CD4-positive, alpha-beta T cell treated with Interleukin-17A for 1 hour (primary cell): Measurements from ENCODE around the gene BRF1.

ENCODE experiments used
- DNase-seq: peaks from one replicate; pipeline ENCODE4 v3.0.0-alpha.2; 2020

BRF1 gene

DNA sequence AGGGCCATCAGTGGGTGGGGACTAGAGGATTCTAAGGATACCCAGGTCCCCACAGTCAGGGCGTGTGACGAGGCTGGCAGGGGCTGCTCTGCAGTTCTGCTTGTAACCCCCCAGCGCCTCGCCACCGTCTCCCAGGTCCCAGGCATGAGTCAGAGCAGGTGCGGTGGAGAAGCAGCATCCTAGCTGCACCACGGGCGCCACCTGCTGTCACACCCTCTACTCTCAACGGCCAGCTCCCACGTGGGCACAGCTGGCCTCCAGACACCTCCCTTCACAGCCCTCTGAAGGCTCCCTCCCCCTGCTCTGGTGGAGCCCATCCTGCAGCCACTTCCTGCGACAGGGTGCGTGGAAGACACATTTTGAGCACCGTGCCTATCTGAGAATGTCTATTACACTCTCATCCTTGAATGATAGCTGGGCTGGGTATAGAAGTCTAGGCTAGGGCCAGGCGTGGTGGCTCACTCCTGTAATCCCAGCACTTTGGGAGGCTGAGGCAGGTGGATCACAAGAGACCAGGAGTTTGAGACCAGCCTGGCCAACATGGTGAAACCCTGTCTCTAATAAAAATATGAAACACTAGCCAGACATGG, 112.8 kb downstream of the BRF1 start:
- no peak for DNase-seq

DNA sequence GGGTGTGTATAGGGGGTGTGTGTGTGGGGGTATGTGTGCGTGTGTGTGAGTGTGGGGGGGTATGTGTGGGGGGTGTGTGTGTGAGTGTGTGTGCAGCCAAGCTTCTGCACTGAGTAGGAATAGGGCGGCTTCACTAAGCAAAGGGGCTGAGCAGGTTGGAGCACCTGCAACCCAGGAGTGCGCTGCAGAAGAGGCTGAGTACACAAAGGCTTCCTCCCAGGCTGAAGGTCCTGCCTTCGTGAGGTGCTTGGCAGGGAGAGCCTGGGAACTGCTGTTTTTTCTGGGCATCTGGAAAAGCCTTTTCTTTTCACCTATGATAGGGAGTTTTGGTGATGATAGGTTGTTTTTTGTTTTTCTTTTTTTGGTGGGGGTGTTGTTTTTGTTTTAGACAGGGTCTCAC, 113.7 kb downstream of the BRF1 start:
- DNase-seq = no peak

DNA sequence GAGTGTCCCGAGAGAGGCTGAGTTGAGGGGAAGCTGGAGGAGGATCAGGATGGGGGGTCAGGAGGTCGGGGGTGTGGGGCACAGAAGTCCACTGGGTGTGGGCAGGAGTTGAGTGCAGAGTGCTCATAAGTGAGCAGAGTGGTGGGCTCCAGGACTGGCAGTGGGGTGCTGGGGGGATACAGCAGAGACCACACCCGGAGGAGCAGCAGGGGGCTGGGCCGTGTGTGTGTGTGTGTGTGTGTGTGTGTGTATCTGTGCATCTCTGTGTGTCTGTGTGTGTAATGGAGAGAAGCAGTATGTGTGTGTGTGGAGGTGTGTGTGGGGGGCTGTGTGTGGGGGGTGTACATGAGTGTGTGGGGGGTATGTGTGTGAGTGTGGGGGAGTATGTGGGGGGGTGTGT, 114.8 kb downstream of the BRF1 start:
- no peak for DNase-seq

DNA sequence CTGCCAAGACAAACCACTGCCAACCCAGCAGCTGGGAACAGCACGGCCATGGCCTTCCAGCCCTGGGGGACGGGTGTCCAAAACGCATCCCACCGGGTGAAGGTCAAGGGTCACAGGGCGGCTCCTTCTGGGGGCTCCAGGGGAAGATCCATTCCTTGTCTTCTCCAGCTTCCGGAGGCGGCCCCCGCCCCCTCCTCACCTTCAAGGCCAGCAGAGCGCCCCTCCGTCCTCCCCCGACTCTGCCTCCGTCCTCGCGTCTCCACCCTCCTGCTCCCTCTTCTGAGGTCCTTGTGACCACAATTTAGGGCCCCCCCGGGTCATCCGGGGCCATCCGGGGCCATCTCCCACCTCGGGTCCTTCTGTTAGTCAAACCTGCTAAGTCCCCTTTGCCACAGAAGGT, 115.8 kb downstream of the BRF1 start:
- no peak for DNase-seq

DNA sequence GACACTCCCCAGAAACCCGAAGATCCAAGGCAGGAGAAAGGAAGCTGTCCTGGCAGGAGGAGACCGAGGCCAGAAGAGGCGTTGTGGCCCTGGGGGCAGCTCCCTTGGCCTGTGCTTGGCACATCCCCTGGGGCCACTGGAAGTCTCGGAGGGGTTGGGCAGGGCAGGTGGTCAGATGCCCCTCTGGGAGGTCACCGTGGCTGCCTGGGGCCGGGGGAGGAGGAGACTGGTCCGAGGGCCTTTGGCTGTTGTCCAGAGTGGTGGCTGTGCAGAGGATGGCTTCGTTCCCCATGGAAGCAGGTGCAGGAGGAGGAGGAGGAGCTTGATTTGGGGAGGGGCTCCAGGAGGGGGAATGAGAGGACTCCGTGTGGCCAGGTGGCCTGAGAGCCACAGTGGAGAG, 116.3 kb downstream of the BRF1 start:
- no peak for DNase-seq

DNA sequence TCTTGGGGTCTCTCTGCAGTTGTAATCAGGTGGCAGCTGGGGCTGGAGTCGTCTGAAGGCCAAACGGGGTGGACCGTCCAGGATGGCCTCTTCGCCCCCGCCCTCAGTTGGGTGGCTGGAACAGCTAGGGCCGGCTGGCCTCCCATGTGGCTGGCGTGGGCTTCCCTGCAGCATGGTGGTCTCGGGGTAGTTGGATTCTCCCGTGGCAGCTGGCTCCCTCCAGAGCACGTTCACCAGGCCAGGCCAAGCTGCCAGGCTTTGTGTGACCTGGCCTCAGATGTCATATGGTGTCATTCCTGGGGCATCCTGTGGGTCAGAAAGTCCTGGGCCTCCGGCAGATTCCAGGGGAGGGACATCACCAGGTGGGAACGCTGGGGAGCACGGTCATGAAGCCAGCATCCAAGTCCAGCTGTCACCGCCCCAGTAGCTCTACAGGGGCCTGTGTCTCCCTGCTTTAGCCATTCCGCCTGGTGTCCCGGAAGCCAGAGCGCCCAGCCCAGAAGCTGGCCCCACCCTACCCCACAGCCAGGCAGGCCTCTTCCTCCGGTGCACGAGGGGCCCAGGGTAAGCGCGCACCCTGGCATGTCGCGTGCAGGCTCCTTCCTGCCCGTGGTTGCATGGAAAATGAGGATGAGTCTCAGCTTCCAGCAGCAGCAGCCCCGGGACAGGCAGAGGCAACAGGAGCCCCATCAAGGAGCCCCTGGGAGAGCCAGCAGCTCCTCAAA, 118.3 kb downstream of the BRF1 start:
- no peak for DNase-seq

DNA sequence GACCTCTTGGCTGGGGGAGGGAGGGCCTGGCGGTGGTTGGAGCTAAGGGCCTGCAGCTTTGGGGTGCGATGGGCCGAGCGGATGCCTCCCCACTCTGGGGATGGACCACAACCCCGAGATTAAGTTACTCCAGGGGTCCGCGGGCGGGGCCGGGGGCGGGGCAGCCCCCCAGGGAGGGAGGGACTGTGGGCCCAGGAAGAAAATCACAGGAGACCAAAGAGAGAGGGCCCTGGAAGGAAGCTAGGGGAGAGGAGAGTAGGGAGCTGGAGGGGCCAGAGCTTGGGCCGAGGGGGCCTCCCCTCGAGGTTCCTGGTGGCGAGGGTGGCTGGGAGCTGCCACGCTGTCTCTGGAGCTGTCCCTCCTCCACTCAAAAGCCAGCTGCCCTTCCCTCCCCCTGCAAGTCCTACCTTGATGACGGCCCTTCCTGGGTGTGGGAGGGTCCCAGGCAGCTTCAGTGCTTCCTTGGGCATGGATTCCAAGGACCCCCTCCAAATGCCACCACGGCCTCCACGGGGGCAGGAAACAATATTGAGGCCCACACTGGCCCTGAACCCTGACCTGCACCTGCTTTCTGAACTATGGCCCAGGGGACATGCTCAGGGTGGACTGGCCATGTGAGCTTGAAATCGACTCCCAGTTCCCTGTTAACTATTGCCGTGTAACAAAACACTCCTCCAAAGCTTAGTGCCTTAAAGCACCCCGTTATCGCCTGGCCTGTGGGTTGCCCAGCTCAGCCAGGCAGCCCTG, 119.1 kb downstream of the BRF1 start:
- no peak for DNase-seq

DNA sequence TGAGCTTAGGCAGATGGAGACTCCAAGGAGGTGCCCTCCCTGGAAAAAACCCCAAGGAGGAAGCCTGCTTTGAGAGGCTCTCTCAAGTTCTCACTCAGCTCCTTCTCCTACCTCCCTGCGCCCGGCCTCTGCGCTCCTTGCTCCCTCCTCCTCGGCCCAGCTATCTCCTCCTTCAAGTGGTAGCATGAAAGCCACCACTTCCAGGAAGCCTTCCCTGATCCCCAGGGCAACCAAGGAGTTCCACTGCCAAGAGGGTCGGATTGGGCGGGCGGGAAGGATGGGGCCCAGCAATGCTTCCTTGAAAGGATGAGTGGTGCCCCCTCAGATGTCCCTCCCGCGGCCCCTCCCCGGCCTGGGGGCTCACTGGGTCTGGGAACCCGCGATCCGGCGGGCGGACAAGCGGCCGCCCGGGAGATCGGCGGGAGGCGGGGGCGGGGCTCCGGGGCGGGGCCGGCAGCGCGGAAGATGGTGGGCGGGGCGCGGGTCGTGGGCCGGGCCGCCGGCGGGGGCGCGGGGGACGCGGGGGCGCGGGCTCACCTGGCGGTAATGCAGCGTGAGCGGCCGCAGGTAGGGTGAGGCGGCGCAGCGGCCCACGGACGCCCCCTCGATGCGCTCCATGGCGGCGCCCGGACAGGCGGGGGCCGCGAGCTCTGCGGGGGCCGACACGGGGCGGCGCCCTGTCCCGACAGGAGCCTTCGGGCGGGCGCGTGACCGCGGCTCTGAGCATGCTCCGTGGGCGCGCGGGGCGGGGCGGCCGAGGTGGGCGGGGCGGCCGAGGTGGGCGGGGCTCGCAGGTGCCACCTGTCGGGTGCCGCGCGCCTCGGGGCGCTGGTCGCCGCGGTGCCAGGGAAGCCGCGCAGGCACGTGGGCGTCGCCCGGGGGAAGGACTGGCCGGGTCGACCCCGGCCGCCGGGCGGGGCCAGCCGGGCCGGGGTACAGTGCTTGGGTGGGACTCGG, 119.9 kb downstream of the BRF1 start, which contains the start of gene NUDT14:
TSS of gene NUDT14 (minus strand) at position 721 of the 957 bp plus-strand sequence. CDS start at position 618, 103 bp downstream.
- peak; percentile 94 for DNase-seq

DNA sequence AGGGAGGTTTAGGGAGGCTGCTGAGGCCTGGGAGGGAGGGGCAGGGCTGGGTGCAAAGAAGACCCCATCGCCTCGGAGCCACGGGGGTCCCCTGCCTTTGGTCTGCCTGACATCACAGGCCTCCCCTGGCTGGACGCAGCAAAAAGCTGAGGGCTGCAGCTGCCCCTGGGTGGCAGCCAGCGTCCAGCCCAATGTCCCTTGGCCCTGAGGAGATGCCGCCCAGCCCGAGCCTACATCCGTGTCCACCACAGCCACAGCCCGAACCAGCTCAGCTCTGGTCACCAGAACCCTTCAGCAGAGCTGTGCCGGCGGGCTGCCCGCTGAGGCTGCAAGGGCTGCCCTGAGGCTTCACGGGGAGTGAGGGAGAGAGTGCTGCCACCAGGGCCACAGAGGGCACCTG, 121.6 kb downstream of the BRF1 start:
- DNase-seq = no peak

DNA sequence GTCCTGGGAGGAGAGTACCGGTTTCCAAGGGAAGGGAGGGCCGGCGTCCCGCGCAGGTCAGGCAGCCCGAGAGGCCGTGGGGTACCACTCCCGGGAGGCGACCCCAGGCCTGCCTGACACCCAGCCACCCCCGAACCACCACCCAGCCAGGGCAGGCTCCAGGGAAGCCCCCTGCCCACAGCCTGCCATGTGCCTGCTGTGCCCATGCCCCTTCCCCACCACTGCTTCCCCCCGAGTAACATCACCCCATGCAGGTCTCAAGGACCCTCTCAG, 122.0 kb downstream of the BRF1 start:
- DNase-seq = no peak

DNA sequence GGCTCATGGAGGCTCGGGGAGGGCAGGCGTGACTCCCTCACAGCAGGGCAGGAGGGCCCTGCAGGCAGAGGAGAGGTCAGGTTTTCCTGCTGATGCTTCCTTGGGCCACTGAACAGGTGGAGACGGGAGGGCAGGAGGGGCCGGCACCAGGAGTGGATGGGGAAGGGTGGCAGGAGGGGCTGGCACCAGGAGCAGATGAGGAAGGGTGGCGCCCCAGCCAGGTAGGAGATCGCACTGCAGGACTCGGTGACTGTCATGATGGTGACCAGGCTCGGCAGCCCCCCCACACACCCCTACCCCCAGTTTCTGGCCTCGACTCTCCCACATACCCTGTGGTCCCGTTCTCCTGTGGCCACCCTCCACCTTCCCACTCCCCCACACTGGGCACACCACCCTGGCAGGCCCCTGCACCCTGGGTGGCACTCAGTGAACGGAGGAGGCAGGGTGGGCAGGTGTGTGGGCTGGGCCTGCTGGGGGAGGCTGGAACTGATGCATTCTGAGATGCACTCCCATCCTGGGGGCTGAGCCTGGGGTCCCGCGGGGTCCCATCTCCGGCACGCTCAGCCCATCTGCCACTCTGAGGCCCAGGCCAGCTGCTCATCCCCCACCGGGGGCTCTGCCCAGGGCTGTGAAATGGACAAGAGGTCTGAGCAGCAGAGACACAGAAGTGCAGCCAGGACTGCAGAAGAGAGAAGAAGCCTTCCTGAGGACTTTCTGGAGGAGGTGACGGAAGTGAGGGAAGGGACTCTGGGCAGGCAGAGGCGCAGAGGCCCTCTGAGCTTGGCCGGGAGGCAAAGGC, 122.5 kb downstream of the BRF1 start:
- no peak for DNase-seq

DNA sequence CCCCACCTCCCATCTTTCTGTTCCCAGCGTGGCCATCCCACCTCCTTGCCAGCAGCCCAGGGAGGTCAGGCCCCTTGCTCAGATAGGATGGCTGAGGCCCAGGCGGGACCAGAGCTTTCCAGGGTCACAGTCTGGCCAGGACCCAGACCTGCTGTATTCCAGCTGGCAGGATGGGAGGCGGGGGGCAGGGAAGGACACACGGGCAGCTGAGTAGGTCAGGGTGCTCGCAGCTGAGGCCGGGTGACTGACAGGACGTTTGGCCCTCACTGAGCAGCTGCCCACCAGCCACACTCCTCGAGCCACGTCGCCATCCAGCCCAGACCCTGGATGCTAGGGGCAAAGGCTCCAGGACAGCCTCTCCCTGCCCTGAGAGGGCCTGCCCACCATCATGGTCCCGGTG, 123.7 kb downstream of the BRF1 start:
- no peak for DNase-seq

DNA sequence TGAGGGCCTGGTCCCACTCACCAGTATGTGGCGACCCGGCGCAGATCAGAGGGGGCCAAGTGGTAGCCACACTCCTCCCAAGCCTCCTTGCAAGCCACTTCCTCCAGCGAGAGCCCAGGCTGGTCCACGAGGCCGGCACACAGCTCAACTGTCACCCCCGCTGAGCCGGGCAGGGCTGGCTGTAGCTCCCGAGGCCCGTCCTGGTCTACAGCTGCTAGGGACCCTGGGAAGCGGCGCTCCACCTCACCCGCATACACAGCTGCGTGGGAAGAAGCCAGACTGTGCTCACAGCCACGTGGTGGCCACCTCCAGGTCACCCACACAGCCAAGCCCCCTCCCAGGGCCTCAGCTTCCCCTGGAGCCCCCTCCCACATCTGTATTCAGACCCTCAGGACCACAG, 124.3 kb downstream of the BRF1 start:
- no peak for DNase-seq

DNA sequence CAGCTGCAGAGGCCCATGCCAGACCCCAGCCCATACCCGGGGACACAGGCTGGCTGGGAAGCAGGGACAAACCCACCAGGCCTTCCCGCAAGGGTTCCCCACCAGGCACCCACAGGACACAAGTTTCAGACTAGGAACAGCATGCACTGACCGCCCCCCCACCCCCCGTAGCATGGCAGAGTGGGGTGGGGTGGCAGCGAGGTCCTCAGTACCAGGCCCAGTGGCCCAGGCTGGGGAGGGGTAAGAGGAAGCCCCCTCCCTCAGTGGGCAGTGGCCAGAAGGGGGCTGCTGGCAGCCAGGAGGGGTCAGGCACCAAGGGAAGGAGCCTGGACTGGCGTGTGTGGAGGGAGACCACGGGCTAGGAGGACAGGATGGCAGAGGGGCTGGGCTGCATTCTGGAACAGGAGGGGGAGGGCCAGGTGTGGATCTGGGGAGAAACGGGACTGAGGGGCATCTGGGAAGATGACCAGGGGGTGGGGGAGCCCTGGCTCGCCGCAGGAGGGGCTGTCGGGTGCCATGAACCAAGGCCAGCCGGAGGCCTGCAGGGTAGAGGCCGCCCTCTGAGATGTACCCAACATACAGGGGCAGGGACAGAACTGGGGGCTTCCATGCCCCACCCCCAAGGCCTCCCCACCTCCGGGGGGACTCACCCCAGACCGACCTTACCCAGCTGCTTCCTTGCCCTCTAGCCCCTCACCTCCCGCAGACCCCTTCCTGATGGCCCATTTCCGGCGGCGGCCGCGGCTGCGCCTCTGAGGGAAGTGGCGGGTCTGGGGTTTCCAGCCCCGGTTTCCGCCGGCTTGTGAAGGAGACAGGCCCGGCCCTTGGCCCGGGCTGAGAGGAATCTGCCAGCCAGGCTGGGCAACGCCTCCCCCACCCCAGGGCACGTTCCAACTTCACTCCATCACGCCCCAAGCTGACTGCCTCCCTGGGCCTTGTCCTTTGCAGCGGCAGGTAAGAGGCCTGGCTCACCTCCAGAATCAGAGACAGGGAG, 126.6 kb downstream of the BRF1 start:
- DNase-seq = peak; percentile 64

DNA sequence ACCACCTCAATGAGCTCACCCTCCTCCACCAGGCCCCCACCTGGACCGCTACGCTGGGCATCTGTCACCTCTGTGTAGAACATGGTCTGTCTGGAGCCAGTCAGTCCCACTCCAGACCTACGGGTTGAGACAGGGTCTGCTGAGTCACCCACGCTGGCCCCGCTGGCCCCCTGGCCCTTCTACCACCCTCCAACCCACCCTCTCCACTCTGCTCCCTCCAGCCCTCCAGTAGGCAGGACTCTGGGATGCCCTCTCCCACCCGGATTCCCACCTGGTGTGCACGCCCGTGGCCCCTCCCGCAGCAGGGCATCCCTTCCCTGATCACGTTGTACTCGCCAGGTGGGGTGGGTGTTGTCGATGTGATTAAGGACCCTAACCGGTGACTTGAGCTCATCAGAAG, 127.7 kb downstream of the BRF1 start:
- DNase-seq = no peak

DNA sequence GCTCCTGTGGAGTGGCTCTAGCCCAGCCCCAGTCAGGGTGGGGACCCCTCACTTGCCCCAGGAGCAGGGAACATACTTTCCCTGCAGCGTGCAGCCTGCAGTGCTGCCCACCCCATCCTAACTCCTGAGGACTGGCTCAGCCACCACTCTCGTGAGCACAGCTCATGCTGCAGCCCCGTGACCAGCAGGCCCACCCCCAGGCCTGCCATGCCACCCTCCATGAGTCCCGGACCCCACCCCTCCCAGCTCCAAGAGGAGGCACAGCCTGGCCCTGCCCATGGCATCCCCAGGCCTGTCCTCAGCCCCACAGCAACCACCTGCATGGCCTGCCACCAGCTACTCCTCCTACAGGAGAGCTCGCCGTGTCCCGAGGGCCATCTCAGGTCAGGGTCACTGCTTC, 128.3 kb downstream of the BRF1 start:
- no peak for DNase-seq

DNA sequence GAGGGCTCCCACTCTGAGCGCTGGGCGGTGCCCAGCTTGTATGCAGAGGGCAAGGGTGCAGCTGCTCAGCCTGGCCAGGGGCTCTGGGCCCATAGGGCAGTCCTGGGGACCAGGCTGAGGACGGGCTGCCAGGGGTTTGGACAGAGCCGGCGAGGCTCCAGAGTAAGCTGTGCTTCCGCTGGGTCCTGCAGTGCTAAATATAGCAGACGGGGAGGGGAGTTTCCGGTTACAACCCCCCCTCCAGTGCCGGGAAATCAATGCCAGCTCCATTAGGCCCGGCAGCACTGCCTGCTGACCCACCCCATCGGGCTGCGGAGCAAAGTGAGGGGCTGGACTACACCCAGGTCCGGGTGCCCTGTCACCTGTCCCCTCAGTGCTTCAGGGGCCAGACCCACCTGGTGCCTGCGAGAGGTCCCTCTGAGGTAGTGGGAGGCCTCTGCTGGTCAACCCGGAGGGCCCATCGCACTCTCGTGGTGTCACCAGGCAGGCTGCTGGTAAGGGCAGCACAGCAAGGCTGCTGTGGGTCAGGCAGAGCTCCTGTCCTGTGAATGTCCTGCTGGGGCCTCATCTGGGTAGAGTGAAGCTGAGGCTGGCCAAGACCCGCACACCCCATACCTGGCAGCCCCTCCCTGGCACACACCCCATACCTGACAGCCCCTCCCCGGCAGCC, 129.7 kb downstream of the BRF1 start:
- DNase-seq = no peak

DNA sequence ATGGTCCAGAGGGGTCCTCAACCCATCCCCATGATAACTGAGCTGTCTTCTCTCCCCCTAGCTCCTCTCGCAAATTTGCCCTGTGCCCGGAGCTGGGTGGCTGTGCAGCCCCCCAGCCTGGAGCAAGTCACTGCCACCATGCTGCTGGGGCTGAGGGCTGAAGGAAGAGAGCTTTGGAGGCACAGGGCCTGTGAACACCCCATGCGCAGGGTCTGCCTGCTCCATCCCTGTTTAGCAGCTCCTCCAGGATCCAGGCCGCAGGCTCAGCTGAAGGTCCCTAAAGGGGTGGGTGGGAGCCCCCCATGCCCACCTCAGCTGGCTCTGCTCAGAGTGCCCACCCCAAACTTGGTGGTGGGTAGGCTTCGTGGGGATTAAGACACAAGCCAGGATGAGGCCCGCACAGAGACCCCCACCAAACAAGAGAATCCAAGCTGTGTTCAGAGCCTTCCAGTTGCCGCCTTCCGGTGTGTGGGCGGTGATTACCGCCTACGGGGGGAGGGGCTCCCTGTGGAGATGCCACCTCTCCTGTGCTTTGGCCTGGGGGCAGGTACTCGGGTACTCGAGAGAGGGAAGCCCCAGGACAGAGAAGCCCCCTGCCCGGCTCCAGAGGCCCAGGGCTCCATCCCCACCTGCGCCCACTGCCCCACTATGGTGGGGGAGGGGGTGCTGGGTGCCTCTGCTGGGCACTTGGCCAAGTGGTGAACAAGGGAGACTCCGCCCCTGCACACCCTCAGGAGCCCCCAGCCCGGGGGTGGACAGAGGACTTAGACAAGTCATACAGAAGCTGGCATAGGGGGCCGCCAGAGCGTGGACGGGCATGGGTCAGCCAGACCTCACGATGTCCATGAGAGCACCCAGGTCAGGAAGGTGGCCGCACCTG, 130.8 kb downstream of the BRF1 start:
- DNase-seq = no peak

DNA sequence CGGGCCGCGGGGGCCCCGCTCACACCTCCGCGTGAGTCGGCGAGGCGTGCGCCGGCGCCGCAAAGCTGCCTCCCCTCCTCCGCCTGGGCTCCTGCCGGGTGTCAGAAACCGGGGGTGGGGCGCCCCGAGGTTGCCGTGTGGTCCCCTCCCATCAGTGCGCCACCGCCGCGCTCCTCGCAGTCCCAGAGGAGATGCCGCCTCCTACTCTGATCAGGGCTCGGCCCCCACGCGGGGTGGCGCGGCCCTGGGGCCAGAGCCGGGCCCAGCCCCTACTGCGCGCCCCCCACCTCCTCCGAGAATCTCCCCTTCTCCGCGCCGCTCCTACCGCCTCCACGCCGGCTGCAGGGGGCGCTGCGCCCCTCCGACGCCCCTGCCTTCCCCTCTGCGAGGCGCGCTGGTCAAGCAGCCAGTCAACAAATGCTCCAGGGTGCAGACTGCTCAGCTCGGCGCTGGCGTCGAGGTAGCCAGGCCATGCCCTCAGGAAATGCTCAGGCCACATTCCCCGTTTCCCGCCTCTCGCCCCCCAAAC, 131.8 kb downstream of the BRF1 start:
- peak; percentile 29 for DNase-seq
